GM23338 (cell line): Measurements from ENCODE around the gene MLLT6. TPM values are rescaled to one million over a fixed set of nuclear protein-coding genes. Genes with fewer than 3 reads are reported as not detected.

Experiments used
- ATAC-seq: fragments of 200-7000 bp; cut with Tn5 transposase; 3 replicates; pipeline ENCODE4 v1.9.1; 2020
- DNase-seq: peaks from one replicate; pipeline ENCODE4 v3.0.0-alpha.2; 2015; ENCODE audit warnings: low spot score
- H2AFZ ChIP-seq: fragments of 200-600 bp; sonication (generic); 2 replicates; pipeline ENCODE4 v1.8.0; 2016; ENCODE audit warnings: antibody characterized with exemption, mild to moderate bottlenecking, moderate library complexity
- H3F3A ChIP-seq: fragments of 200-600 bp; sonication (generic); replicated peaks from 2 replicates; pipeline ENCODE4 v1.8.0; 2017; ENCODE audit warnings: antibody characterized with exemption, mixed run types, low read depth
- H3K27ac ChIP-seq: fragments of 200-600 bp; sonication (generic); 2 replicates; pipeline ENCODE4 v1.6.1; 2016; ENCODE audit warnings: low read depth
- H3K27me3 ChIP-seq: fragments of 200-600 bp; sonication (generic); 2 replicates; pipeline ENCODE4 v1.8.0; 2016; ENCODE audit warnings: mild to moderate bottlenecking, mixed run types, moderate library complexity; ENCODE audit not compliant: insufficient read depth
- H3K36me3 ChIP-seq: fragments of 200-600 bp; sonication (generic); 2 replicates; pipeline ENCODE4 v1.8.0; 2016; ENCODE audit warnings: mild to moderate bottlenecking; ENCODE audit not compliant: insufficient read depth
- H3K4me1 ChIP-seq: fragments of 200-600 bp; sonication (generic); 2 replicates; pipeline ENCODE4 v1.8.0; 2016; ENCODE audit warnings: mild to moderate bottlenecking, moderate library complexity; ENCODE audit not compliant: insufficient read depth
- H3K4me2 ChIP-seq: fragments of 200-600 bp; sonication (generic); 2 replicates; pipeline ENCODE4 v1.7.1; 2017; ENCODE audit warnings: mixed run types
- H3K4me3 ChIP-seq: fragments of 200-600 bp; sonication (generic); 2 replicates; pipeline ENCODE4 v1.6.1; 2016; ENCODE audit warnings: mixed run types
- H3K79me2 ChIP-seq: fragments of 200-600 bp; sonication (generic); replicated peaks from 2 replicates; pipeline ENCODE4 v1.8.0; 2017; ENCODE audit warnings: mild to moderate bottlenecking; ENCODE audit not compliant: insufficient read depth
- H3K9me2 ChIP-seq: fragments of 200-600 bp; sonication (generic); 2 replicates; pipeline ENCODE4 v1.8.0; 2017; ENCODE audit not compliant: insufficient read depth
- H4K20me1 ChIP-seq: fragments of 200-600 bp; sonication (generic); replicated peaks from 2 replicates; pipeline ENCODE4 v1.8.0; 2017; ENCODE audit warnings: mild to moderate bottlenecking; ENCODE audit not compliant: insufficient read depth
- H3K27ac Mint-ChIP-seq: 2 replicates; pipeline ENCODE4 v1.8.0; 2020; ENCODE audit warnings: inconsistent platforms, mild to moderate bottlenecking, moderate library complexity, mixed read lengths
- H3K27me3 Mint-ChIP-seq: 3 replicates; pipeline ENCODE4 v1.8.0; 2022; ENCODE audit warnings: low read depth, mild to moderate bottlenecking, moderate library complexity, mixed read lengths, inconsistent platforms; ENCODE audit not compliant: insufficient read depth, poor library complexity
- H3K36me3 Mint-ChIP-seq: 3 replicates; pipeline ENCODE4 v1.8.0; 2021; ENCODE audit warnings: low read depth, mild to moderate bottlenecking, inconsistent platforms, moderate library complexity, mixed read lengths
- H3K4me1 Mint-ChIP-seq: 3 replicates; pipeline ENCODE4 v1.8.0; 2020; ENCODE audit warnings: mild to moderate bottlenecking, inconsistent platforms, mixed read lengths
- H3K4me3 Mint-ChIP-seq: 3 replicates; pipeline ENCODE4 v1.8.0; 2021; ENCODE audit warnings: moderate library complexity, mild to moderate bottlenecking, inconsistent platforms, mixed read lengths
- H3K9me3 Mint-ChIP-seq: 3 replicates; pipeline ENCODE4 v1.8.0; 2020; ENCODE audit warnings: moderate library complexity, mild to moderate bottlenecking, inconsistent platforms, mixed read lengths
- CREB1 ChIP-seq: fragments of 250-450 bp; sonication (Bioruptor Pico); IDR thresholded peaks from 2 replicates; pipeline ENCODE4 v1.5.0; 2020; ENCODE audit warnings: low read depth, mild to moderate bottlenecking, moderate library complexity
- CTCF ChIP-seq, 2 experiments: fragments of 200-600 bp in 1 of 2; sonication (generic) in 1 of 2; conservative IDR thresholded peaks; 2 replicates each; pipeline versions ENCODE4 v1.5.1 to v1.6.1; 2016 to 2017; ENCODE audit warnings: antibody characterized with exemption in 2 of 2, low read depth in 2 of 2, mild to moderate bottlenecking in 2 of 2, moderate library complexity in 1 of 2
- EZH2 ChIP-seq: fragments of 200-600 bp; sonication (generic); IDR thresholded peaks from one replicate; pipeline ENCODE4 v1.8.0; 2017; ENCODE audit warnings: antibody characterized with exemption, mild to moderate bottlenecking, low read depth; ENCODE audit not compliant: unreplicated experiment
- EZH2phosphoT487 ChIP-seq: fragments of 200-600 bp; sonication (generic); IDR thresholded peaks from one replicate; pipeline ENCODE4 v1.8.1; 2018; ENCODE audit warnings: antibody characterized with exemption; ENCODE audit not compliant: unreplicated experiment
- JUNB ChIP-seq: IDR thresholded peaks from one replicate; pipeline ENCODE4 v1.6.1; 2016; ENCODE audit warnings: antibody characterized with exemption; ENCODE audit not compliant: unreplicated experiment
- NANOG ChIP-seq: IDR thresholded peaks from 2 replicates; pipeline ENCODE4 v1.6.1; 2016; ENCODE audit warnings: antibody characterized with exemption, borderline replicate concordance
- REST ChIP-seq: IDR thresholded peaks from one replicate; pipeline ENCODE4 v1.6.1; 2018; ENCODE audit warnings: antibody characterized with exemption; ENCODE audit not compliant: unreplicated experiment
- ZNF114 ChIP-seq: fragments of 250-450 bp; sonication (Bioruptor Pico); IDR thresholded peaks from 2 replicates; pipeline ENCODE4 v1.5.0; 2020; ENCODE audit warnings: mild to moderate bottlenecking, moderate library complexity
- ZNF331 ChIP-seq: fragments of 250-450 bp; sonication (Bioruptor Pico); IDR thresholded peaks from 2 replicates; pipeline ENCODE4 v1.5.0; 2020; ENCODE audit warnings: low read depth, mild to moderate bottlenecking, moderate library complexity
- ZNF462 ChIP-seq: fragments of 250-450 bp; sonication (Bioruptor Pico); IDR thresholded peaks from 2 replicates; pipeline ENCODE4 v1.5.0; 2020; ENCODE audit warnings: mild to moderate bottlenecking, moderate library complexity
- polyA plus RNA-seq: library from polyadenylated mRNA; unstranded; fragments of >200 nt; fragmentation: Nextera tagmentation; extraction: Ambion mirVana; gene quantifications from 2 replicates; pipeline ENCODE4 v1.2.1, GENCODE V29; 2016
- total RNA-seq: library from RNA; depleted of rRNA; stranded (reverse); fragments of >200 nt; shearing (Covaris generic); gene quantifications from 2 replicates; pipeline ENCODE4 v1.2.3, GENCODE V29; 2014

MLLT6 gene
- total and polyA plus RNA-seq, 2 experiments from 2014 or later = 2.6 to 2.8 TPM

- no peak for TF ChIP-seq ZNF462
Measured at GRCh38 chr17:38657824-38658740, 47.0 kb upstream of the MLLT6 start (continued).

- Mint-ChIP-seq H3K27ac (no peak overlapping the region), H3K27me3 (peaks cover 21% of the 10 kb centered on the region), H3K4me1 (peaks cover 32% of the 10 kb centered on the region), H3K4me3 (no peak overlapping the region), H3K36me3 (no peaks in the 10 kb centered on the region), H3K9me3 (no peaks in the 10 kb centered on the region; the same call in 1 of the 3 replicates)
- DNase-seq (no peak), ATAC-seq (no peak)
- Histone ChIP-seq H3K4me3 (no peak overlapping the region), H3F3A (0 out of 2 replicates have a peak, but pooled peaks cover 3% of the 10 kb centered on the region), H3K9me2 (no peaks in the 10 kb centered on the region), H3K4me2 (no peak overlapping the region), H4K20me1 (no peaks in the 10 kb centered on the region), H3K27ac (no peak overlapping the region), H3K79me2 (no peaks in the 10 kb centered on the region), H3K4me1 (peaks cover 15% of the 10 kb centered on the region), H3K27me3 (no peaks in the 10 kb centered on the region), H2AFZ (no peak overlapping the region), H3K36me3 (no peaks in the 10 kb centered on the region)
- TF ChIP-seq EZH2phosphoT487 (no peak), JUNB (no peak), CREB1 (CRISPR knock-in tag) (no peak), NANOG (no peak), CTCF (conservative IDR thresholded peaks at IDR 0.05; ENCODE audit: low read depth in 2 of 2) (no peak), ZNF114 (CRISPR knock-in tag) (no peak), REST (no peak), ZNF331 (CRISPR knock-in tag) (no peak), EZH2 (no peak)
Measured at GRCh38 chr17:38658741-38659345, 46.2 kb upstream of the MLLT6 start.
